Parietal lobe (tissue), 2 donors: ENCODE data around the gene MYO5B. TPM values are rescaled to one million over a fixed set of nuclear protein-coding genes. Genes with fewer than 3 reads are reported as not detected.

Source experiments
- small RNA-seq: library from RNA; depleted of rRNA; stranded (forward); fragments of <200 nt; gene quantifications from one replicate; pipeline ENCODE3, GENCODE V24; 2014; ENCODE audit warnings: low replicate concordance
- total RNA-seq: library from RNA; depleted of rRNA; stranded (reverse); fragments of >200 nt; gene quantifications from one replicate; pipeline ENCODE4 v1.2.3, GENCODE V29; 2014

MYO5B gene
- total RNA-seq, result 39.4 TPM

GRCh38 chr18:50194631-50195532 lies at the start of gene MYO5B:
TSS of gene MYO5B (minus strand) at chr18:50195147. CDS start at chr18:50194793, 354 bp downstream.

GRCh38 chr18:49813319-49814146 lies 381.4 kb downstream of the MYO5B start, which contains the start of gene ACAA2:
TSS of gene ACAA2 (minus strand) at chr18:49813533. CDS start at chr18:49813484, 49 bp downstream.

Small RNA genes within 50 kb of the gene (small RNA-seq; reads per million reads assigned to genes)
- gene RF00019, result not detected
- gene RF00283, result not detected
- gene RN7SL310P, result not detected
- not detected for gene RNA5SP457
- not detected for gene SCARNA17

Other genes starting within 250 kb of the MYO5B start
- 1.6 TPM for gene CFAP53, start 71.3 kb upstream of the MYO5B start, total RNA-seq
- 96.7 TPM for gene MBD1, start 86.4 kb upstream of the MYO5B start, total RNA-seq
- gene CXXC1, start 92.5 kb upstream of the MYO5B start, total RNA-seq, result 56.7 TPM
- gene SKA1, start 179.9 kb upstream of the MYO5B start, total RNA-seq, result 1.9 TPM